ENCODE data around the gene OR52E1.
"Not testable (repeated sequence)": the region's sequence is repeated elsewhere in the genome, so short reads cannot be mapped to it uniquely, and the experiment has no call there.

OR52E1 gene

GRCh38 chr11:5069272-5069671 is at the start of gene OR52E1:
OR52E1 (plus strand) TSS chr11:5069572.
- no peak for DNase-seq
- H3K27ac Mint-ChIP-seq: no peak within 1 kb of the TSS
- H3K27me3 Mint-ChIP-seq: peaks cover 0 to 6% of the 10 kb centered on the region in 2 donors
- ATAC-seq (replicated peaks): no peak
- no peaks in the 10 kb centered on the region for H3K4me1 Mint-ChIP-seq
- H3K4me3 Mint-ChIP-seq: no peak within 1 kb of the TSS
- H3K9me3 Mint-ChIP-seq: no peaks in the 10 kb centered on the region
- H3K36me3 Mint-ChIP-seq: no peaks in the 10 kb centered on the region

GRCh38 chr11:5021996-5022395 is 47.4 kb upstream of the OR52E1 start:
- Mint-ChIP-seq H3K4me1 (no peaks in the 10 kb centered on the region), H3K9me3 (peaks cover 20 to 23% of the 10 kb centered on the region in 2 donors), H3K27ac (no peak overlapping the region)

GRCh38 chr11:5036669-5037068 is 32.7 kb upstream of the OR52E1 start:
- H3K27ac Mint-ChIP-seq: no peak overlapping the region
- no peaks in the 10 kb centered on the region for H3K27me3 Mint-ChIP-seq
- ATAC-seq (replicated peaks) (no peak), DNase-seq (no peak)
- no peaks in the 10 kb centered on the region for H3K36me3 Mint-ChIP-seq
- H3K4me1 Mint-ChIP-seq: no peaks in the 10 kb centered on the region
- H3K4me3 Mint-ChIP-seq: no peak overlapping the region
- H3K9me3 Mint-ChIP-seq: no peaks in the 10 kb centered on the region

More at GRCh38 chr11:5021996-5022395, 47.4 kb upstream of the OR52E1 start:
- H3K36me3 Mint-ChIP-seq: no peaks in the 10 kb centered on the region
- no peak for ATAC-seq (replicated peaks)
- DNase-seq: no peak
- no peaks in the 10 kb centered on the region for H3K27me3 Mint-ChIP-seq
- H3K4me3 Mint-ChIP-seq: no peak overlapping the region

DNA sequence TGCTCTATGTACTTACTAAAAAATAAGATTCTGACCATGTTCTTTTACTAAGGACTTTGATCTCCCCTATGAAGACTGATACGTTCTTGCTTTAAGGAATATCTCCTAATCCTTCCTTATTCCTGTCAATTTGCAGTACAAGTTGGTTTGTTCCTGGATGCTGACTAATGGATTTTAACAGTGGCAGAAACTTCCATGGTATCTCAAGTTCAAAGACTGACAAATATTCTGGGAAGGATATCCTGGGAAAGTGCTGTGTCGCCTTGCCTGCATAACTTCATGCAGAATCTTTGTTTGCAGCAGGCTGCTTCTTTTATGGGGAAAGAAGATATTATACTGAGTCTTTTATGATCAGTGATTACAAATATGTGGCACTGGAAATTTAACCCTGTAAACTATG is 31.4 kb upstream of the OR52E1 start:
- Mint-ChIP-seq H3K27me3 (no peaks in the 10 kb centered on the region), H3K27ac (no peak overlapping the region), H3K4me3 (no peak overlapping the region), H3K36me3 (no peaks in the 10 kb centered on the region), H3K4me1 (no peaks in the 10 kb centered on the region), H3K9me3 (no peaks in the 10 kb centered on the region)
- no peak for ATAC-seq (replicated peaks)
- no peak for DNase-seq

DNA sequence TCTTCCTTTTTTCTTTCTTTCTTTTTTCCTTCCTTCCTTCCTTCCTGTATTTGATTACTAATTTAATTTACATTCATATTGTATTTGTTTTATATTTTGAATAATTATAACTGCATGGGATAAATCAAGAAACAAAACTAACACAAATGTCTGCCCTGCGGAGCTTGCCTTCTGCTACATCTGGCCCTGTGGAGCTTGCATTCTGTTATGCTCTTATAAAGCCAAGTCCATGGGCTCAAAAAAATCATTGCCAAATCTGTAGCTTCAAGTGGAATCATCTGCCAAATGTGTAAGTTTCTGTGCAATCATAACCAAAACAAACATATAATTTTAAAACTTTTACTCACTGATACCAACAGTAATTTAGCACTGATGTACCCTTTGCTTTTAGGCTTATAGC is 31.0 kb upstream of the OR52E1 start:
- H3K27ac Mint-ChIP-seq: no peak overlapping the region
- H3K4me1 Mint-ChIP-seq: no peaks in the 10 kb centered on the region
- no peaks in the 10 kb centered on the region for H3K27me3 Mint-ChIP-seq
- no peaks in the 10 kb centered on the region for H3K36me3 Mint-ChIP-seq
- no peak for ATAC-seq (replicated peaks)
- no peak overlapping the region for H3K4me3 Mint-ChIP-seq
- no peak for DNase-seq
- no peaks in the 10 kb centered on the region for H3K9me3 Mint-ChIP-seq

GRCh38 chr11:5040876-5041275 is 28.5 kb upstream of the OR52E1 start:
- Mint-ChIP-seq H3K36me3 (no peaks in the 10 kb centered on the region), H3K27ac (no peak overlapping the region), H3K9me3 (no peaks in the 10 kb centered on the region), H3K4me3 (no peak overlapping the region), H3K27me3 (no peaks in the 10 kb centered on the region), H3K4me1 (no peaks in the 10 kb centered on the region)
- DNase-seq: no peak
- no peak for ATAC-seq (replicated peaks)

- no peak overlapping the region for H3K4me3 Mint-ChIP-seq
- H3K4me1 Mint-ChIP-seq: no peaks in the 10 kb centered on the region
- ATAC-seq (replicated peaks) (no peak), DNase-seq (no peak)
- H3K27me3 Mint-ChIP-seq: no peaks in the 10 kb centered on the region
- H3K27ac Mint-ChIP-seq: no peak overlapping the region
- H3K9me3 Mint-ChIP-seq: no peaks in the 10 kb centered on the region
- no peaks in the 10 kb centered on the region for H3K36me3 Mint-ChIP-seq
These were observed 27.3 kb upstream of the OR52E1 start for GRCh38 chr11:5042091-5042490.

- H3K27ac Mint-ChIP-seq: no peak overlapping the region
- no peak overlapping the region for H3K4me3 Mint-ChIP-seq
- no peaks in the 10 kb centered on the region for H3K27me3 Mint-ChIP-seq
These were observed 26.0 kb upstream of the OR52E1 start for GRCh38 chr11:5043380-5043779.

GRCh38 chr11:5046226-5046625 is 23.1 kb upstream of the OR52E1 start, which contains the start of gene OR52J3:
OR52J3 (plus strand) TSS chr11:5046526; CDS start chr11:5046526, 0 bp downstream.
- Mint-ChIP-seq H3K27me3 (no peaks in the 10 kb centered on the region), H3K36me3 (no peaks in the 10 kb centered on the region), H3K4me1 (no peaks in the 10 kb centered on the region), H3K27ac (no peak within 1 kb of the TSS), H3K9me3 (no peaks in the 10 kb centered on the region), H3K4me3 (no peak within 1 kb of the TSS)
- ATAC-seq (replicated peaks): no peak
- no peak for DNase-seq

More at GRCh38 chr11:5043380-5043779, 26.0 kb upstream of the OR52E1 start:
- H3K9me3 Mint-ChIP-seq: no peaks in the 10 kb centered on the region
- no peaks in the 10 kb centered on the region for H3K36me3 Mint-ChIP-seq
- ATAC-seq (replicated peaks) (no peak), DNase-seq (no peak)
- no peaks in the 10 kb centered on the region for H3K4me1 Mint-ChIP-seq

DNA sequence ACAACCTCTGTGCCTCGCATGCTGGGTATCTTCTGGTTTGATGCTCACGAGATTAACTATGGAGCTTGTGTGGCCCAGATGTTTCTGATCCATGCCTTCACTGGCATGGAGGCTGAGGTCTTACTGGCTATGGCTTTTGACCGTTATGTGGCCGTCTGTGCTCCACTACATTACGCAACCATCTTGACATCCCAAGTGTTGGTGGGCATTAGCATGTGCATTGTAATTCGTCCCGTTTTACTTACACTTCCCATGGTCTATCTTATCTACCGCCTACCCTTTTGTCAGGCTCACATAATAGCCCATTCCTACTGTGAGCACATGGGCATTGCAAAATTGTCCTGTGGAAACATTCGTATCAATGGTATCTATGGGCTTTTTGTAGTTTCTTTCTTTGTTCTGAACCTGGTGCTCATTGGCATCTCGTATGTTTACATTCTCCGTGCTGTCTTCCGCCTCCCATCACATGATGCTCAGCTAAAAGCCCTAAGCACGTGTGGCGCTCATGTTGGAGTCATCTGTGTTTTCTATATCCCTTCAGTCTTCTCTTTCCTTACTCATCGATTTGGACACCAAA is 22.5 kb upstream of the OR52E1 start:
- ATAC-seq (replicated peaks) (no peak), DNase-seq (no peak)
- Mint-ChIP-seq H3K4me3 (no peak overlapping the region), H3K27ac (no peak overlapping the region), H3K9me3 (no peaks in the 10 kb centered on the region), H3K36me3 (no peaks in the 10 kb centered on the region), H3K27me3 (no peaks in the 10 kb centered on the region), H3K4me1 (no peaks in the 10 kb centered on the region)

GRCh38 chr11:5058679-5059078 is 10.7 kb upstream of the OR52E1 start:
- not testable (repeated sequence) for DNase-seq; H3K27ac Mint-ChIP-seq; ATAC-seq (replicated peaks); H3K4me1 Mint-ChIP-seq; H3K36me3 Mint-ChIP-seq; H3K9me3 Mint-ChIP-seq; H3K4me3 Mint-ChIP-seq
- H3K27me3 Mint-ChIP-seq: peaks cover 4 to 11% of the 10 kb centered on the region in 2 donors

DNA sequence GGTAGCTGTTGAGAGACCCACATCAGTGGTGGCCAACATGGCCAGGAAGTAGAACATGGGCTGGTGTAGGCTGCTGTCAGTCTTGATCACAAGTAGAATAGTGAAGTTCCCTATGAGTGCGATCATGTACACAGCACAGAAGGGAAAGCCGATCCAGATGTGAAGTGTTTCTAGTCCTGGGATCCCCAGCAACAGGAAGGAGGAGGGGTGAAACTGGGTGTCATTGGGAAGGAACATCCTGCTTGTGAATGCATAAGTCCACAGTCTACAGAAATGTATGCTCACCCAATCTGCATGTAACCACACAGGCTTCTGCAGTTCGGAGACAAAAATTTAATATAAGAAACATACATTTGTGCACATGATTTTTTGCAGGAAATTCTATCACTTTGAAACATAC is 10.0 kb upstream of the OR52E1 start, which contains the start of gene OR52E2:
TSS of gene OR52E2 (minus strand) at position 237 of the 400 bp plus-strand sequence. CDS start at position 237, 0 bp downstream.
- peaks cover 5 to 6% of the 10 kb centered on the region in 2 donors for H3K9me3 Mint-ChIP-seq
- H3K27me3 Mint-ChIP-seq: peaks cover 4 to 16% of the 10 kb centered on the region in 2 donors
- H3K36me3 Mint-ChIP-seq: no peaks in the 10 kb centered on the region
- no peak within 1 kb of the TSS for H3K4me3 Mint-ChIP-seq
- no peak for ATAC-seq (replicated peaks)
- no peak within 1 kb of the TSS for H3K27ac Mint-ChIP-seq
- no peaks in the 10 kb centered on the region for H3K4me1 Mint-ChIP-seq
- DNase-seq: no peak

DNA sequence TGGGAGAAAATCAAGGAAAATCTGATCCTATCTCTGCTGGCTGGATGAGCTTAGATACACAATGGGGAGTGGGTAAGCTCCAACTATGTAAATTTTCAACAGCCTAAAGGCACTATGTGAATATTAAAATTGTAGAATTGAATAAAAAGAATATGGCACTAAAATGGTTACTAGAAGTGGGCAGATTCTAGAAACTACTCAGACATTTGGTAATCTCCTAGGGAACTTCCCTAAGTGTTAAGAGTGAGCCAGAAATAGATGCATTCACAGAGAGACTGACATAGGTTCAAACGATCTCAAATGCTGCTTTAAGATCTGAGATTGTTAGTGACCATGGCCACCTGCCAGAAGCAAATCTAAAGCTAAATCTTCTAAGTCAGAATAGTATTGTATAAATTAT is 4.3 kb upstream of the OR52E1 start:
- Mint-ChIP-seq H3K4me3 (no peak overlapping the region), H3K9me3 (no peaks in the 10 kb centered on the region), H3K36me3 (no peaks in the 10 kb centered on the region), H3K27ac (no peak overlapping the region), H3K27me3 (peaks cover 0 to 10% of the 10 kb centered on the region in 2 donors), H3K4me1 (no peaks in the 10 kb centered on the region)
- ATAC-seq (replicated peaks) (no peak), DNase-seq (no peak)

DNA sequence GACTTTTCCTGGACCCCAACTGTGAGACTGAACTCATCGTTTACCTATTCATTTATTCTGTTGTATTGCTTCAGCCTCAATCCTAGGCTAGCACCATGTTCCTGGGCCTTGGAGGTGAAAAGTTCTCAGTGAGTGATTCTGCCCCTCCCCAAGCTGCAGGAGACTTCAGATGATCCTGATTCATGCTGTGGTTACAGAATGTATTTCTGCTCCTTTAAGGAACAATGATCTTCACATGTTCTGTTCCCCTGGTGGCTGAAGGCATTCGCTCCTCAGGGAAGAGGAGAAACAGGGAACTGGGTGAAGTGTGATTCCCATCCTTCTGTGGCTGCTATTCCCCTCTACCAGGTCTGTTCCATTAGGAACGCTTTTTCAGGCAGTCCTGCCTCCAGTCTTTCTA is 2.4 kb downstream of the OR52E1 start:
- Mint-ChIP-seq H3K4me3 (no peak overlapping the region), H3K4me1 (no peaks in the 10 kb centered on the region)
- no peak for ATAC-seq (replicated peaks)

DNA sequence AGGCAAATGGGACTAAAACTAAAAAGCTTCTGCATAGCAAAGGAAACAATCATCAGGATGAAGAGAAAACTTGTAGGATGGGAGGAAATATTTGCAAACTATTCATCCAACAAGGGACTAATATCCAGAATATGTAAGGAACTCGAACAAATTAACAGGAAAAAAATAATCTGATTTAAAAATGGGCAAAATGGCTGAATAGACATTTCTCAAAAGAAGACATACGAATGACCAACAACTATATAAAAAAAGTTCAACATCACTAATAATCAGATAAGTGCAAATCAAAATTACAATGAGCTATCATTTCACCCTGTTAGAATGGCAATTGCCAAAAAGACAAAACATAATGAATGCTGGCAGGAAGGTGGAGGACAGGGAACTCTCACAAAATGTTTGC is 12.0 kb downstream of the OR52E1 start:
- no peak for ATAC-seq (replicated peaks)
- H3K4me1 Mint-ChIP-seq: no peaks in the 10 kb centered on the region
- H3K27ac Mint-ChIP-seq: no peak overlapping the region
- peaks cover 0 to 6% of the 10 kb centered on the region in 2 donors for H3K27me3 Mint-ChIP-seq
- H3K36me3 Mint-ChIP-seq: no peaks in the 10 kb centered on the region
- no peak for DNase-seq
- H3K4me3 Mint-ChIP-seq: no peak overlapping the region
- H3K9me3 Mint-ChIP-seq: peaks cover 0 to 2% of the 10 kb centered on the region in 2 donors

More for the DNA sequence above, 2.4 kb downstream of the OR52E1 start:
- Mint-ChIP-seq H3K9me3 (no peaks in the 10 kb centered on the region), H3K27me3 (no peaks in the 10 kb centered on the region), H3K36me3 (no peaks in the 10 kb centered on the region), H3K27ac (no peak overlapping the region)
- DNase-seq: no peak
